GM12874 (cell line): ENCODE data around the gene MAGOHB.
A peak's percentile ranks its signal among the peaks of the same experiment; 100 is the strongest.

Experiments
- CTCF ChIP-seq: IDR thresholded peaks from 2 replicates; pipeline ENCODE4 v1.5.1; 2011; ENCODE audit warnings: low read depth, mild to moderate bottlenecking, control low read depth, low read length, moderate library complexity; ENCODE audit not compliant: insufficient read depth

Gene MAGOHB

GRCh38 chr12:10562306-10562933 is 51.0 kb downstream of the MAGOHB start:
- peak; percentile 28; the same call in 1 of the 2 replicates for TF ChIP-seq CTCF

GRCh38 chr12:10559244-10559643 is 54.2 kb downstream of the MAGOHB start:
- TF ChIP-seq CTCF: no peak

GRCh38 chr12:10558789-10559188 is 54.6 kb downstream of the MAGOHB start:
- TF ChIP-seq CTCF: no peak

- no peak for TF ChIP-seq CTCF
Measured at GRCh38 chr12:10558301-10558700, 55.1 kb downstream of the MAGOHB start.

GRCh38 chr12:10557766-10558165 is 55.6 kb downstream of the MAGOHB start:
- TF ChIP-seq CTCF: no peak

GRCh38 chr12:10557329-10557728 is 56.1 kb downstream of the MAGOHB start:
- TF ChIP-seq CTCF: no peak

- TF ChIP-seq CTCF: no peak
Measured at GRCh38 chr12:10554756-10555481, 58.5 kb downstream of the MAGOHB start.
